ENCODE results near the gene TSEN34.

DNA sequence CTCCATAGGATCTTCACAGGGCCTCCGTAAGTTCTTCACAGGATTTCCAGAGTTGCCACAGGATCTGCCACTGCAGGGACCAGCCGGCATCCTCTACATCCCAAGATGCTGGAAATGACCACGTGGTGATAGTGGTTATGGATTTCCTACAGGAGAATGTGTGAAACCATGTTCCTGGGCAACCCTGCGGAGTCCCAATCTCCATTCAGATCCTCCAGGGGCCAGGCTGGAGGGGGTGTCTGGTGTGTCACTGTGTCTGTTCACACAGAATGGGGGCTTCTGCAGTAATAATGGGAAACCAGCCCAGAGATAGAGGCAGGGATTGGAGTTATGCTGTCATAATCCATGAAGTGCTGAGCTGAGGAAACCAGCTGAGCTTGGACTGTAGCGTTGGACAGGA, 42.8 kb downstream of the TSEN34 start:
- TF ChIP-seq POLR2AphosphoS5 (IDR thresholded peaks at IDR 0.05): no peak
- TF ChIP-seq POLR2A (IDR thresholded peaks at IDR 0.05): no peak
- TF ChIP-seq, protein P1, sequence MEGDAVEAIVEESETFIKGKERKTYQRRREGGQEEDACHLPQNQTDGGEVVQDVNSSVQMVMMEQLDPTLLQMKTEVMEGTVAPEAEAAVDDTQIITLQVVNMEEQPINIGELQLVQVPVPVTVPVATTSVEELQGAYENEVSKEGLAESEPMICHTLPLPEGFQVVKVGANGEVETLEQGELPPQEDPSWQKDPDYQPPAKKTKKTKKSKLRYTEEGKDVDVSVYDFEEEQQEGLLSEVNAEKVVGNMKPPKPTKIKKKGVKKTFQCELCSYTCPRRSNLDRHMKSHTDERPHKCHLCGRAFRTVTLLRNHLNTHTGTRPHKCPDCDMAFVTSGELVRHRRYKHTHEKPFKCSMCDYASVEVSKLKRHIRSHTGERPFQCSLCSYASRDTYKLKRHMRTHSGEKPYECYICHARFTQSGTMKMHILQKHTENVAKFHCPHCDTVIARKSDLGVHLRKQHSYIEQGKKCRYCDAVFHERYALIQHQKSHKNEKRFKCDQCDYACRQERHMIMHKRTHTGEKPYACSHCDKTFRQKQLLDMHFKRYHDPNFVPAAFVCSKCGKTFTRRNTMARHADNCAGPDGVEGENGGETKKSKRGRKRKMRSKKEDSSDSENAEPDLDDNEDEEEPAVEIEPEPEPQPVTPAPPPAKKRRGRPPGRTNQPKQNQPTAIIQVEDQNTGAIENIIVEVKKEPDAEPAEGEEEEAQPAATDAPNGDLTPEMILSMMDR (IDR thresholded peaks at IDR 0.05): no peak
- no peak for TF ChIP-seq EP300 (IDR thresholded peaks at IDR 0.05)

Measured in upper lobe of left lung (tissue), 4 donors.